GM12874 (cell line): ENCODE measurements around the gene INPP4B.

ENCODE experiments used
- CTCF ChIP-seq: IDR thresholded peaks from 2 replicates; pipeline ENCODE4 v1.5.1; 2011; ENCODE audit warnings: low read depth, mild to moderate bottlenecking, control low read depth, low read length, moderate library complexity; ENCODE audit not compliant: insufficient read depth

The INPP4B gene

DNA sequence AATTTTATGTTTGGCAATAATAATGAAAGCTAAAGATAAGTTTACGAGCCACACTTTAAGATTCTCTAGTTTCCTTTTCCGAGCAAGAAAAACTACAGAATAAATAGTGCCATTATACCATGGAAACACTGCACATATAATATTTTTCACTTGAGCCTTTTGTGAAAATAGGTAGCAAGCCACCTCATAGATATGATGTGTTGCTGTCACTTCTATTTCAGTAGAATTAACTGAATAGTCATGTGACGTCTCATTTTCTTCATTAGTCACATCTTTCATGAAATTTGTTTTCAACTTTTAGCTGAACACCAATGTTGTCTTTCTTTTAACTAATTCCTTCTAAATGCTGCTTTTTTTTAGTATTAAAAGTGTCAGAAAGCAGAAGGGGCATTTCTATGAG is 574.3 kb downstream of the INPP4B start:
- no peak for TF ChIP-seq CTCF

DNA sequence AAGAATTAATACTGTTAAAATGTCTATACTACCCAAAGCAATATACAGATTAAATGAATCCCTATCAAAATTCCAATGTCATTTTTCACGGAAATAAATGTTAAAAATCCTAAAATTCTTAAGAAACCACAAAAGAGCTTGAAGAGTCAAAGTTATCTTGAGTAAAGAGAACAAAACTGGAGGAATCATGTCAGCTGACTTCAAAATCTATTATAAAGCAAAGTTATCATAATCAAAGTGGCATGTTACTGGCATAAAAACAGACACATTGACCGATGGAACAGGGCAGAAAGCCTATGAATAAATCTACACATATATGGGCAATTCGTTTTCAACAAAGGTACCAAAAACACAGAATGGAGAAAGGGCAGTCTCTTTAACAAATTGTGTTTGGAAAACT is 579.0 kb downstream of the INPP4B start:
- no peak for TF ChIP-seq CTCF

DNA sequence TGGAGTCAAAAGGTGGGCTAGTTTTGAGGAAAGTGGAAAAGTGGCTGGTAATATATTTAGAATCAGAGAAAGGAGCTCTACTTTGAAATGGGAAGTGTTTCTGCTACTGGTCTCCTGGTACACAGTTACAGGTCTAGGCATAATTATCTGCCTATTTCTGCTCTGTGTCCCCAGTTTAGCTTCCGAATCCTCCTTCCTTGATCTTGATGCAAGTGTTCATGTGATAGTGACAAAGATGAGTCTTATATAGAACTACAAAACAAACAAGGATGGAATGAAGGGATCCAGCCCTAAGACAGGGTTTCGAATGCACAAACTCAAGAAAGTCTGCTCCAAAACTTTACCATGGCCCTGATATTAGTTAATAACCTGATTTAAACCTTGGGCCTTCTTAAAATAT is 580.2 kb downstream of the INPP4B start:
- no peak for TF ChIP-seq CTCF

- no peak for TF ChIP-seq CTCF
Measured at GRCh38 chr4:142265536-142265935, 580.6 kb downstream of the INPP4B start.

GRCh38 chr4:142264961-142265360 is 581.1 kb downstream of the INPP4B start:
- TF ChIP-seq CTCF, result no peak

GRCh38 chr4:142262956-142263355 is 583.1 kb downstream of the INPP4B start:
- TF ChIP-seq CTCF, result no peak

DNA sequence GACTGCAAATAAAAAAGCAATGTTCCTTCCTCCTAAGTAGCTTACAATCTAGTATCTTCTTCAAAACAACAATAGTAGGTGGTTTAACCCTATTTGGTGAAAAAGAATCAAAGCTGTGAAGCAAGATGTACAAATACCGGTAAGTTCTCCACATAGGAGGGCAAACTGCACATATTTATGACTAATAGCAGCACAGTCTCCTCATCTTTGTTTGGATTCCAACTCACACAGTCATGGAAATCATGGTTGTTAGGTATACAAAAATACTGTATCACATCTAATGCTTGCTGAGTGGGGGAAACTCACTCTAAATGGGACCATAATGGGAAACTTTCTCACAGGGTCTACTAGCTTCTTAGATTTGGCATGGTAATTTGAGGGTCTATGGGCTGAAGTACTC is 597.2 kb downstream of the INPP4B start:
- TF ChIP-seq CTCF, result no peak

DNA sequence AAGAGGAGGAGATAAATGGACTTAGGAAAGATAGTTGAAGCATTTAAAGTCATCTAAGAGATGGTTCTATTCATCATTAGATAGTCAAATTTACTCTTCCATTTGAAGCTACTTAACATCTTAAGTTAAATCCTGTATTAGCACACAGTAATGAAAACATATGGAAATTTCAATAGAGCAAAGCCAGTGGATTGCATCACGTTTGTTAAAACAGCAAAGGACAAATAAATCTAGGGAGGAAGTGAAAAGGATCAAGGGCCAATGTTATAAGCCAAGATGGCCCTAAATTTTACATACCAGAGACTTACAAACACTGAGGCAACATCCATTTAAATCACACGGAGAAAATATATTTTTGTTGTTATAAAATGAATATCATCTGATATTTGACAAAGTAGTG is 602.8 kb downstream of the INPP4B start:
- TF ChIP-seq CTCF, result no peak
